K562 (cell line): ENCODE results near the gene TNFRSF6B. TPM values are rescaled to one million over a fixed set of nuclear protein-coding genes. Genes with fewer than 3 reads are reported as not detected.
A peak's percentile ranks its signal among the peaks of the same experiment; 100 is the strongest.

Experiments
- ARNT ChIP-seq, 2 experiments: fragments of 450-650 bp; IDR thresholded peaks; 2 replicates each; pipeline ENCODE4 v1.6.1; 2016; ENCODE audit warnings: mild to moderate bottlenecking in 1 of 2
- BRF2 ChIP-seq: IDR thresholded peaks from 3 replicates; pipeline ENCODE4 v1.6.1; 2011; ENCODE audit warnings: borderline replicate concordance, mild to moderate bottlenecking; ENCODE audit not compliant: insufficient read length, insufficient read depth
- CREB3L1 ChIP-seq: fragments of 450-650 bp; IDR thresholded peaks from 2 replicates; pipeline ENCODE4 v1.6.1; 2014; ENCODE audit warnings: low read depth, mild to moderate bottlenecking, moderate library complexity, borderline replicate concordance
- DNMT1 ChIP-seq: fragments of 450-650 bp; IDR thresholded peaks from 2 replicates; pipeline ENCODE4 v1.6.1; 2016; ENCODE audit warnings: antibody characterized with exemption, mild to moderate bottlenecking
- FOXP4 ChIP-seq: sonication (generic); formaldehyde crosslinking; IDR thresholded peaks from 2 replicates; pipeline ENCODE4 v1.8.0; 2022; ENCODE audit warnings: mild to moderate bottlenecking, missing genetic modification reagents, borderline replicate concordance
- ILK ChIP-seq: fragments of 450-650 bp; IDR thresholded peaks from 2 replicates; pipeline ENCODE4 v1.6.1; 2016; ENCODE audit warnings: missing genetic modification characterization, low read depth, mild to moderate bottlenecking, missing compliant biosample characterization, moderate library complexity, borderline replicate concordance
- MAFG ChIP-seq: fragments of 450-650 bp; conservative IDR thresholded peaks from 2 replicates; pipeline ENCODE4 v1.6.1; 2016; ENCODE audit warnings: missing genetic modification characterization, missing compliant biosample characterization
- NCOR1 ChIP-seq: fragments of 450-650 bp; IDR thresholded peaks from 2 replicates; pipeline ENCODE4 v1.6.1; 2016; ENCODE audit warnings: mild to moderate bottlenecking, moderate library complexity
- RBM39 ChIP-seq: fragments of 200-400 bp; formaldehyde crosslinking; optimal IDR thresholded peaks from 2 replicates; pipeline ENCODE3; 2018; ENCODE audit warnings: low read depth, low read length
- SNRNP70 ChIP-seq: fragments of 200-400 bp; formaldehyde crosslinking; optimal IDR thresholded peaks from 2 replicates; pipeline ENCODE3; 2017; ENCODE audit warnings: low read depth, low read length
- SPI1 ChIP-seq: IDR thresholded peaks from 2 replicates; pipeline ENCODE4 v1.6.1; 2011; ENCODE audit warnings: low read depth, low read length, control low read depth, borderline replicate concordance
- THAP12 ChIP-seq: fragments of 250-450 bp; sonication (Bioruptor Pico); IDR thresholded peaks from 2 replicates; pipeline ENCODE4 v1.9.0; 2021; ENCODE audit warnings: mild to moderate bottlenecking, inconsistent platforms
- ZNF134 ChIP-seq: fragments of 250-450 bp; sonication (Bioruptor Pico); conservative IDR thresholded peaks from 2 replicates; pipeline ENCODE4 v1.4.0; 2020
- ZNF347 ChIP-seq: fragments of 450-650 bp; formaldehyde crosslinking; IDR thresholded peaks from 2 replicates; pipeline ENCODE4 v1.4.0; 2020; ENCODE audit warnings: low read depth, mild to moderate bottlenecking, moderate library complexity
- ZNF512 ChIP-seq: IDR thresholded peaks from 2 replicates; pipeline ENCODE4 v1.6.1; 2016; ENCODE audit warnings: missing genetic modification characterization, missing compliant biosample characterization
- polyA plus RNA-seq, 8 experiments: library from polyadenylated mRNA; depleted of rRNA in 4 of 8; stranded (reverse) in 5 of 8; unstranded in 3 of 8; fragments of >200 nt; fragmentation: Nextera tagmentation in 2 of 8; fragmentation: Illumina TruSeq in 1 of 8; extraction: Ambion mirVana in 2 of 8; extraction: Trizol in 1 of 8; gene quantifications; 2 replicates each; pipeline versions ENCODE4 v1.2.1 to v1.2.3, GENCODE V29; 2011 to 2014; ENCODE audit warnings: inconsistent platforms in 1 of 8, missing spikeins in 1 of 8
- total RNA-seq, 7 experiments: library from RNA; depleted of rRNA in 6 of 7; stranded (reverse); fragments of >200 nt in 6 of 7; fragmentation: Illumina TruSeq in 2 of 7; extraction: Trizol in 2 of 7; gene quantifications; 2 replicates each; pipeline versions ENCODE4 v1.2.1 to v1.2.3, GENCODE V29; 2011 to 2021; ENCODE audit warnings: low replicate concordance in 1 of 7

TNFRSF6B gene
- total and polyA plus RNA-seq, 9 of the 15 experiments (the other 6 are each of a cell fraction or from before 2014, with no cell fraction given) = 0.10 to 3.5 (median 0.32) TPM; not detected in 6

GRCh38 chr20:63707558-63708300, 11.3 kb downstream of the TNFRSF6B start, which contains the start of the genes ARFRP1 and ZGPAT (continued):
- TF ChIP-seq FOXP4 (CRISPR knock-in tag) (no peak), ZNF512 (tag) (no peak), ZNF347 (no peak), CREB3L1 (peak; percentile 82), ARNT (IDR thresholded peaks at IDR 0.05) (no peak), RBM39 (no peak), ZNF134 (CRISPR knock-in tag) (no peak; the same call in 1 of the 2 replicates), THAP12 (no peak), DNMT1 (no peak), BRF2 (no peak), SPI1 (peak; percentile 92), MAFG (tag) (no peak), NCOR1 (peak; percentile 62), SNRNP70 (no peak), ILK (tag) (no peak)
